PC-3 (cell line): ENCODE results near the gene PHLDB1. TPM values are rescaled to one million over a fixed set of nuclear protein-coding genes. Genes with fewer than 3 reads are reported as not detected.
A peak's percentile ranks its signal among the peaks of the same experiment; 100 is the strongest.

Source experiments
- ATAC-seq: fragments of 200-7000 bp; cut with Tn5 transposase; 2 replicates; pipeline ENCODE4 v1.9.1; 2020; ENCODE audit warnings: mild to moderate bottlenecking, moderate library complexity
- Bru-seq: library from RNA; stranded (reverse); fragments of 400-500 nt; gene quantifications from one replicate; lab custom pipeline; 2021; lab: Mats Ljungman, UMichigan
- BruChase-seq, 2 experiments: library from RNA; stranded (reverse); fragments of 400-500 nt; gene quantifications; one replicate each; lab custom pipeline; 2021; lab: Mats Ljungman, UMichigan
- BruUV-seq: library from RNA; stranded (reverse); fragments of 400-500 nt; replicated peaks from 2 replicates; lab custom pipeline; 2021; lab: Mats Ljungman, UMichigan
- CTCF ChIA-PET: fragments of 300-600 bp; sonication (Branson Sonifier 250); formaldehyde crosslinking; loops from one replicate; lab custom pipeline; 2022; ENCODE audit warnings: antibody characterized with exemption; lab: Charles Lee
- POLR2A ChIA-PET: fragments of 300-600 bp; sonication (Branson Sonifier 250); formaldehyde crosslinking; loops from one replicate; lab custom pipeline; 2022; ENCODE audit warnings: antibody characterized with exemption; ENCODE audit not compliant: unreplicated experiment; lab: Charles Lee
- DNase-seq: peaks from one replicate; pipeline ENCODE4 v3.0.0-alpha.2; 2015
- H2AFZ ChIP-seq: fragments of 300-600 bp; sonication (generic); 2 replicates; pipeline ENCODE4 v1.6.0; 2016; ENCODE audit warnings: antibody characterized with exemption, low read length
- H3F3A ChIP-seq: fragments of 300-600 bp; sonication (generic); one replicate; pipeline ENCODE4 v1.6.0; 2017; ENCODE audit warnings: antibody characterized with exemption, low read length, control low read depth, mild to moderate bottlenecking; ENCODE audit not compliant: unreplicated experiment
- H3K27ac ChIP-seq: fragments of 300-600 bp; sonication (generic); 2 replicates; pipeline ENCODE4 v1.5.1; 2016; ENCODE audit warnings: mild to moderate bottlenecking, low read length
- H3K27me3 ChIP-seq: fragments of 300-600 bp; sonication (generic); 2 replicates; pipeline ENCODE4 v1.6.1; 2016; ENCODE audit warnings: low read length, mixed read lengths
- H3K36me3 ChIP-seq: fragments of 300-600 bp; sonication (generic); 2 replicates; pipeline ENCODE4 v1.6.1; 2016; ENCODE audit warnings: low read depth, mixed run types, low read length, mixed read lengths
- H3K4me1 ChIP-seq: fragments of 300-600 bp; sonication (generic); 2 replicates; pipeline ENCODE4 v1.5.1; 2016; ENCODE audit warnings: low read length; ENCODE audit not compliant: insufficient read depth
- H3K4me2 ChIP-seq: fragments of 300-600 bp; sonication (generic); 2 replicates; pipeline ENCODE4 v1.6.0; 2016; ENCODE audit warnings: low read length
- H3K4me3 ChIP-seq: fragments of 300-600 bp; sonication (generic); 2 replicates; pipeline ENCODE4 v1.5.1; 2016; ENCODE audit warnings: mild to moderate bottlenecking, low read length, mixed read lengths
- H3K79me2 ChIP-seq: fragments of 300-600 bp; sonication (generic); 2 replicates; pipeline ENCODE4 v1.6.1; 2017; ENCODE audit warnings: low read length, mixed read lengths
- H3K9ac ChIP-seq: fragments of 300-600 bp; sonication (generic); 2 replicates; pipeline ENCODE4 v1.6.0; 2016; ENCODE audit warnings: mild to moderate bottlenecking, low read length
- H3K9me2 ChIP-seq: fragments of 300-600 bp; sonication (generic); replicated peaks from 2 replicates; pipeline ENCODE4 v1.6.1; 2016; ENCODE audit warnings: mixed run types, low read length, mixed read lengths
- H3K9me3 ChIP-seq: fragments of 300-600 bp; sonication (generic); 2 replicates; pipeline ENCODE4 v1.6.1; 2016; ENCODE audit warnings: low read length, mixed read lengths
- H4K20me1 ChIP-seq: fragments of 300-600 bp; sonication (generic); 2 replicates; pipeline ENCODE4 v1.6.1; 2016; ENCODE audit warnings: low read length, mixed read lengths
- EZH2 ChIP-seq: fragments of 300-600 bp; sonication (generic); IDR thresholded peaks from one replicate; pipeline ENCODE4 v1.6.1; 2017; ENCODE audit warnings: antibody characterized with exemption, mild to moderate bottlenecking, low read length; ENCODE audit not compliant: unreplicated experiment
- EZH2phosphoT487 ChIP-seq: fragments of 300-600 bp; sonication (generic); IDR thresholded peaks from 2 replicates; pipeline ENCODE4 v1.6.1; 2018; ENCODE audit warnings: mild to moderate bottlenecking, antibody characterized with exemption, low read length, borderline replicate concordance
- intact Hi-C: fragments of 100-400 bp; cut with micrococcal nuclease; formaldehyde crosslinking; loops from 2 replicates; pipeline ENCODE4 v1.9.0; 2023
- long read RNA-seq: library from polyadenylated mRNA; unstranded; transcript quantifications from one replicate; pipeline ENCODE4 v2.0.0, GENCODE V29; 2021; ENCODE audit not compliant: unreplicated experiment
- total RNA-seq: library from RNA; depleted of rRNA; stranded (reverse); fragments of >200 nt; gene quantifications from 2 replicates; pipeline ENCODE4 v1.2.3, GENCODE V29; 2014; rRNA removed
- TF ChIP-seq, protein P1 (sequence below): fragments of 300-600 bp; sonication (generic); conservative IDR thresholded peaks from 2 replicates; pipeline ENCODE4 v1.5.1; 2017; ENCODE audit warnings: antibody characterized with exemption, low read depth, mild to moderate bottlenecking, low read length

Gene PHLDB1
- 36.1 and 37.1 TPM in 2 replicates for total RNA-seq
- percentile 53 among the genes with signal in this experiment for Bru-seq, nascent RNA
- BruChase-seq, experiment 1, labeled RNA remaining after a 6-hour chase = percentile 61 among the genes with signal in this experiment
- BruChase-seq, experiment 2, labeled RNA remaining after a 2-hour chase = percentile 54 among the genes with signal in this experiment
- long read RNA-seq, full-length matches to known transcripts = 1 of 21 reads
- long read RNA-seq, partial matches to known transcripts = 10 of 21 reads
- long read RNA-seq, other reads (novel, unspliced or antisense) = 10 of 21 reads

GRCh38 chr11:118607401-118608359 is at the start of gene PHLDB1:
TSS of gene PHLDB1 (plus strand) at chr11:118607615. CDS start at chr11:118613837, 6,222 bp downstream.
- ATAC-seq (peak; percentile 71), DNase-seq (peak; percentile 64)
- ChIA-PET CTCF (interaction anchor here (0.6 to 1.6 kb wide), 5 partner anchors 12 to 172 kb away, joined by 3 to 4 read pairs (median 4); no protein-coding TSS in a partner anchor), POLR2A (interaction anchor here (0.5 to 0.6 kb wide), 2 partner anchors 12 to 286 kb away, joined by 3 read pairs; no protein-coding TSS in a partner anchor)
- Histone ChIP-seq H2AFZ (peak within 1 kb of the TSS; percentile 97), H3K4me2 (peak within 1 kb of the TSS; percentile 100), H3K4me1 (peaks cover 5% of the 10 kb centered on the region; the same call in 1 of the 2 replicates), H3K27ac (no peak within 1 kb of the TSS), H3K9ac (peak within 1 kb of the TSS; percentile 73), H3K79me2 (no peaks in the 10 kb centered on the region), H3K9me3 (no peaks in the 10 kb centered on the region), H3K4me3 (peak within 1 kb of the TSS; percentile 85), H3F3A (no peaks in the 10 kb centered on the region), H4K20me1 (no peaks in the 10 kb centered on the region), H3K36me3 (no peaks in the 10 kb centered on the region), H3K9me2 (no peaks in the 10 kb centered on the region), H3K27me3 (no peaks in the 10 kb centered on the region)
- BruUV-seq = no TSS peak
- TF ChIP-seq EZH2 = no peak
- TF ChIP-seq, protein P1, sequence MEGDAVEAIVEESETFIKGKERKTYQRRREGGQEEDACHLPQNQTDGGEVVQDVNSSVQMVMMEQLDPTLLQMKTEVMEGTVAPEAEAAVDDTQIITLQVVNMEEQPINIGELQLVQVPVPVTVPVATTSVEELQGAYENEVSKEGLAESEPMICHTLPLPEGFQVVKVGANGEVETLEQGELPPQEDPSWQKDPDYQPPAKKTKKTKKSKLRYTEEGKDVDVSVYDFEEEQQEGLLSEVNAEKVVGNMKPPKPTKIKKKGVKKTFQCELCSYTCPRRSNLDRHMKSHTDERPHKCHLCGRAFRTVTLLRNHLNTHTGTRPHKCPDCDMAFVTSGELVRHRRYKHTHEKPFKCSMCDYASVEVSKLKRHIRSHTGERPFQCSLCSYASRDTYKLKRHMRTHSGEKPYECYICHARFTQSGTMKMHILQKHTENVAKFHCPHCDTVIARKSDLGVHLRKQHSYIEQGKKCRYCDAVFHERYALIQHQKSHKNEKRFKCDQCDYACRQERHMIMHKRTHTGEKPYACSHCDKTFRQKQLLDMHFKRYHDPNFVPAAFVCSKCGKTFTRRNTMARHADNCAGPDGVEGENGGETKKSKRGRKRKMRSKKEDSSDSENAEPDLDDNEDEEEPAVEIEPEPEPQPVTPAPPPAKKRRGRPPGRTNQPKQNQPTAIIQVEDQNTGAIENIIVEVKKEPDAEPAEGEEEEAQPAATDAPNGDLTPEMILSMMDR = peak; percentile 80
- intact Hi-C loops = loop anchor here (1.0 to 2.0 kb wide), 2 partner anchors 27 to 52 kb away; no protein-coding TSS in a partner anchor

DNA sequence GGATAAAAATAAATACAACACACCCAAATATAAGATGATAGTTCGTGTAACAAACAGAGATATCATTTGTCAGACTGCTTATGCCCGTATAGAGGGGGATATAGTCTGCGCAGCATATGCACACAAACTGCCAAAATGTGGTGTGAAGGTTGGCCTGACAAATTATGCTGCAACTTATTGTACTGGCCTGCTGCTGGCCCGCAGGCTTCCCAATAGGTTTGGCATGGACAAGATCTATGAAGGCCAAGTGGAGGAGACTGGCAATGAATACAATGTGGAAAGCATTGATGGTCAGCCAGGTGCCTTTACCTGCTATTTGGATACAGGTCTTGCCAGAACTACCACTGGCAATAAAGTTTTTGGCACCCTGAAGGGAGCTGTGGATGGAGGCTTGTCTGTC is 46.6 kb upstream of the PHLDB1 start:
- Histone ChIP-seq H3F3A (no peaks in the 10 kb centered on the region), H3K79me2 (no peaks in the 10 kb centered on the region), H3K9ac (no peak overlapping the region), H3K9me2 (no peaks in the 10 kb centered on the region), H3K9me3 (no peaks in the 10 kb centered on the region), H4K20me1 (no peaks in the 10 kb centered on the region), H3K36me3 (0 out of 2 replicates have a peak, but pooled peaks cover 2% of the 10 kb centered on the region), H3K4me1 (peaks cover 6% of the 10 kb centered on the region; the same call in 1 of the 2 replicates), H3K27ac (no peak overlapping the region), H3K27me3 (no peaks in the 10 kb centered on the region), H2AFZ (no peak overlapping the region), H3K4me2 (no peak overlapping the region), H3K4me3 (no peak overlapping the region)
- ChIA-PET POLR2A (no interaction called here), CTCF (no interaction called here)
- no peak for DNase-seq
- intact Hi-C loops = loop anchor here (10.0 kb wide), 1 partner anchor 156 kb away; the partner anchor contains the start of gene ATP5MG
- no peak for ATAC-seq
- TF ChIP-seq EZH2 (no peak), EZH2phosphoT487 (no peak)
- TF ChIP-seq, protein P1 = no peak
- BruUV-seq = no TSS peak
